ENCODE data around the gene C1QC. TPM values are rescaled to one million over a fixed set of nuclear protein-coding genes. Genes with fewer than 3 reads are reported as not detected.

Gene C1QC
- total RNA-seq, 1 experiment from 2014 or later, result 0.59 TPM

DNA sequence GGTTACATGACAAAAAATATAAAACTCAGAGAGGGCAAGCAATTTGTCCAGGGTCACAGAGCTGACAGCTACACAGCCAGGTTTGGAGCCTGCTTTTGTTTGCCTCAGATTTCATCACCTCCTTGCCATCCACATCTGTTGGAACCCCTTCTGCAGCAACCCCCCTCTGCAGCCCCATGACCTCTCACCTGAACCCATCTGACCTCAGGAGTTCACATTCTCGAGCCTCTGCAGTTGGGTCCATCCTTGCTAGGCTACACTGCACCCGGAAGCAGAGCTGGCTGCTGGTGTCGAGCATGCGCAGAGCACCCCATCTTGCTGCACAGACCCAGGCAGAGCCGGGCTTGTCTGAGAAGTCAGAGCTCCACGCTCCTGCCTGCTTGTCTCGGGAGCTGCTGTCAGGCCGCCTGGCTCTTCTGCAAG is 19.6 kb downstream of the C1QC start (continued):
- TF ChIP-seq ZNF274 (IDR thresholded peaks at IDR 0.05; ENCODE audit: low read depth, low read length) (no peak), SRF (IDR thresholded peaks at IDR 0.05; ENCODE audit: low read depth) (no peak), ATF3 (IDR thresholded peaks at IDR 0.05) (no peak), CBX3 (IDR thresholded peaks at IDR 0.05; ENCODE audit: low read depth) (no peak), FOSL1 (IDR thresholded peaks at IDR 0.05; ENCODE audit: low read depth) (no peak), TCF7L2 (IDR thresholded peaks at IDR 0.05; ENCODE audit: borderline replicate concordance, extremely low read depth, insufficient read depth, insufficient read length) (no peak), CEBPB (IDR thresholded peaks at IDR 0.05; ENCODE audit: low read depth) (no peak), YY1 (IDR thresholded peaks at IDR 0.05; ENCODE audit: extremely low read depth, insufficient replicate concordance, low read depth, low read length) (no peak), EGR1 (IDR thresholded peaks at IDR 0.05; ENCODE audit: low read depth) (no peak)
- TF ChIP-seq, protein P1, sequence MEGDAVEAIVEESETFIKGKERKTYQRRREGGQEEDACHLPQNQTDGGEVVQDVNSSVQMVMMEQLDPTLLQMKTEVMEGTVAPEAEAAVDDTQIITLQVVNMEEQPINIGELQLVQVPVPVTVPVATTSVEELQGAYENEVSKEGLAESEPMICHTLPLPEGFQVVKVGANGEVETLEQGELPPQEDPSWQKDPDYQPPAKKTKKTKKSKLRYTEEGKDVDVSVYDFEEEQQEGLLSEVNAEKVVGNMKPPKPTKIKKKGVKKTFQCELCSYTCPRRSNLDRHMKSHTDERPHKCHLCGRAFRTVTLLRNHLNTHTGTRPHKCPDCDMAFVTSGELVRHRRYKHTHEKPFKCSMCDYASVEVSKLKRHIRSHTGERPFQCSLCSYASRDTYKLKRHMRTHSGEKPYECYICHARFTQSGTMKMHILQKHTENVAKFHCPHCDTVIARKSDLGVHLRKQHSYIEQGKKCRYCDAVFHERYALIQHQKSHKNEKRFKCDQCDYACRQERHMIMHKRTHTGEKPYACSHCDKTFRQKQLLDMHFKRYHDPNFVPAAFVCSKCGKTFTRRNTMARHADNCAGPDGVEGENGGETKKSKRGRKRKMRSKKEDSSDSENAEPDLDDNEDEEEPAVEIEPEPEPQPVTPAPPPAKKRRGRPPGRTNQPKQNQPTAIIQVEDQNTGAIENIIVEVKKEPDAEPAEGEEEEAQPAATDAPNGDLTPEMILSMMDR (IDR thresholded peaks at IDR 0.05 in 2 of 3, conservative IDR thresholded peaks at IDR 0.05 in 1 of 3; ENCODE audit: borderline replicate concordance in 1 of 3, insufficient read depth in 1 of 3, low read depth in 2 of 3, low read length in 2 of 3), result no peak
- TF ChIP-seq, protein P2, sequence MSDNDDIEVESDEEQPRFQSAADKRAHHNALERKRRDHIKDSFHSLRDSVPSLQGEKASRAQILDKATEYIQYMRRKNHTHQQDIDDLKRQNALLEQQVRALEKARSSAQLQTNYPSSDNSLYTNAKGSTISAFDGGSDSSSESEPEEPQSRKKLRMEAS (IDR thresholded peaks at IDR 0.05), result no peak

GRCh38 chr1:22665752-22666151 is 22.3 kb downstream of the C1QC start:
- DNase-seq (ENCODE audit: low read depth, low spot score) (peak; percentile 24), ATAC-seq (peak; percentile 70)
- Histone ChIP-seq H3K4me3 (replicated peaks in 1 of 2; ENCODE audit: low read depth in 1 of 2, low read length in 2 of 2) (no peak overlapping the region), H3K27ac (ENCODE audit: low read depth, low read length) (no peak overlapping the region), H3K79me2 (ENCODE audit: insufficient read depth, low read length) (no peaks in the 10 kb centered on the region), H3K4me2 (ENCODE audit: low read length) (no peak overlapping the region), H3K36me3 (ENCODE audit: control insufficient read depth in 1 of 2, insufficient read depth in 2 of 2, low read length in 2 of 2) (no peaks in the 10 kb centered on the region), H4K20me1 (ENCODE audit: insufficient read depth) (no peaks in the 10 kb centered on the region), H2AFZ (ENCODE audit: low read depth, low read length, poor library complexity, severe bottlenecking) (no peak overlapping the region), H3K27me3 (ENCODE audit: insufficient read depth, low read length) (peaks cover 12% of the 10 kb centered on the region; the same call in 1 of the 2 replicates), H3K9me2 (ENCODE audit: insufficient read depth) (no peaks in the 10 kb centered on the region), H3K9ac (ENCODE audit: low read length) (no peak overlapping the region), H3K4me1 (ENCODE audit: control insufficient read depth in 1 of 2, insufficient read depth in 2 of 2, low read length in 2 of 2) (no peaks in the 10 kb centered on the region), H3K9me3 (ENCODE audit: control insufficient read depth in 1 of 2, insufficient read depth in 1 of 2, low read depth in 1 of 2, low read length in 2 of 2) (no peaks in the 10 kb centered on the region)
- POLR2A ChIA-PET, result no interaction called here
- RAD21 ChIA-PET (ENCODE audit: low non-redundant PET in 1 of 2, low total read pairs in 2 of 2, uncharacterized antibody in 2 of 2, unreplicated experiment in 2 of 2), result no interaction called here
- intact Hi-C loops (cut with micrococcal nuclease), result loop anchor here (1.0 kb wide), 2 partner anchors 265 to 299 kb away; no protein-coding TSS in a partner anchor
- CTCF ChIA-PET, result interaction anchor here (0.6 to 2.5 kb wide), 2 partner anchors 264 to 298 kb away, joined by 3 to 18 read pairs; no protein-coding TSS in a partner anchor
- BruUV-seq (replicated peaks), result no TSS peak
- no peak for TF ChIP-seq SP1 (IDR thresholded peaks at IDR 0.05; ENCODE audit: low read depth)
- no peak for TF ChIP-seq ELF1 (IDR thresholded peaks at IDR 0.05; ENCODE audit: borderline replicate concordance, low read depth)
- TF ChIP-seq, protein P1 (IDR thresholded peaks at IDR 0.05 in 2 of 3, conservative IDR thresholded peaks at IDR 0.05 in 1 of 3; ENCODE audit: borderline replicate concordance in 1 of 3, insufficient read depth in 1 of 3, low read depth in 2 of 3, low read length in 2 of 3), result peak; percentile 67 to 78 (median 72); a peak in 5 of 6 replicates
- peak; percentile 89 for TF ChIP-seq RAD21 (IDR thresholded peaks at IDR 0.05; ENCODE audit: low read depth)
